Neural progenitor cell (in vitro differentiated cells): Measurements from ENCODE around the gene PYGM. TPM values are rescaled to one million over a fixed set of nuclear protein-coding genes. Genes with fewer than 3 reads are reported as not detected.

Experiments used
- DNase-seq: peaks from one replicate; pipeline ENCODE4 v3.0.0-alpha.2; 2016; ENCODE audit warnings: low spot score
- H2AFZ ChIP-seq: fragments of 200-600 bp; sonication (generic); replicated peaks from 2 replicates; pipeline ENCODE4 v1.6.1; 2016; ENCODE audit warnings: antibody characterized with exemption
- H3F3A ChIP-seq: fragments of 200-600 bp; sonication (generic); 2 replicates; pipeline ENCODE4 v1.6.1; 2016; ENCODE audit warnings: antibody characterized with exemption, low read depth
- H3K27ac ChIP-seq: fragments of 200-600 bp; sonication (generic); 2 replicates; pipeline ENCODE4 v1.5.1; 2016; ENCODE audit warnings: mild to moderate bottlenecking
- H3K27me3 ChIP-seq: fragments of 200-600 bp; sonication (generic); 2 replicates; pipeline ENCODE4 v1.6.1; 2016; ENCODE audit warnings: mild to moderate bottlenecking, moderate library complexity
- H3K36me3 ChIP-seq: fragments of 200-600 bp; sonication (generic); 2 replicates; pipeline ENCODE4 v1.5.1; 2016
- H3K4me1 ChIP-seq: fragments of 200-600 bp; sonication (generic); 2 replicates; pipeline ENCODE4 v1.6.1; 2016; ENCODE audit warnings: mixed run types
- H3K4me2 ChIP-seq: fragments of 200-600 bp; sonication (generic); 2 replicates; pipeline ENCODE4 v1.6.1; 2016
- H3K4me3 ChIP-seq: fragments of 200-600 bp; sonication (generic); 2 replicates; pipeline ENCODE4 v1.5.1; 2016
- H3K79me2 ChIP-seq: fragments of 200-600 bp; sonication (generic); 2 replicates; pipeline ENCODE4 v1.6.1; 2016; ENCODE audit warnings: low read depth
- H3K9ac ChIP-seq: fragments of 200-600 bp; sonication (generic); 2 replicates; pipeline ENCODE4 v1.6.1; 2016
- H3K9me3 ChIP-seq: fragments of 200-600 bp; sonication (generic); 2 replicates; pipeline ENCODE4 v1.5.1; 2016; ENCODE audit warnings: low read depth
- H4K20me1 ChIP-seq: fragments of 200-600 bp; sonication (generic); 2 replicates; pipeline ENCODE4 v1.6.1; 2016; ENCODE audit warnings: low read depth
- H3K27ac Mint-ChIP-seq: 3 replicates; pipeline ENCODE4 v1.8.0; 2021; ENCODE audit warnings: mixed read lengths
- H3K27me3 Mint-ChIP-seq: 2 replicates; pipeline ENCODE4 v1.8.0; 2022; ENCODE audit warnings: low read depth, mild to moderate bottlenecking, inconsistent platforms, moderate library complexity, mixed read lengths; ENCODE audit not compliant: insufficient read depth
- H3K36me3 Mint-ChIP-seq: 3 replicates; pipeline ENCODE4 v1.8.0; 2021; ENCODE audit warnings: mixed read lengths
- H3K4me1 Mint-ChIP-seq: 3 replicates; pipeline ENCODE4 v1.8.0; 2021; ENCODE audit warnings: mixed read lengths
- H3K4me3 Mint-ChIP-seq: 3 replicates; pipeline ENCODE4 v1.8.0; 2021; ENCODE audit warnings: mild to moderate bottlenecking, moderate library complexity, mixed read lengths
- H3K9me3 Mint-ChIP-seq: 3 replicates; pipeline ENCODE4 v1.8.0; 2020; ENCODE audit warnings: mixed read lengths
- CTCF ChIP-seq: fragments of 200-600 bp; sonication (generic); IDR thresholded peaks from 2 replicates; pipeline ENCODE4 v1.5.1; 2017; ENCODE audit warnings: antibody characterized with exemption, mild to moderate bottlenecking
- EZH2 ChIP-seq: fragments of 200-600 bp; sonication (generic); IDR thresholded peaks from 2 replicates; pipeline ENCODE4 v1.6.1; 2017; ENCODE audit warnings: antibody characterized with exemption, mild to moderate bottlenecking, moderate library complexity
- EZH2phosphoT487 ChIP-seq: fragments of 200-600 bp; sonication (generic); IDR thresholded peaks from 2 replicates; pipeline ENCODE4 v1.6.1; 2017; ENCODE audit warnings: antibody characterized with exemption
- total RNA-seq: library from RNA; depleted of rRNA; stranded (reverse); fragments of >200 nt; gene quantifications from 2 replicates; pipeline ENCODE4 v1.2.3, GENCODE V29; 2015; ENCODE audit warnings: low replicate concordance

PYGM gene
- total RNA-seq = 1.4 and 2.2 TPM in 2 replicates

GRCh38 chr11:64759722-64760719, at the start of gene PYGM:
PYGM (minus strand) TSS chr11:64759974; CDS start chr11:64759898, 76 bp downstream.
- H3K4me3 Mint-ChIP-seq = peak within 1 kb of the TSS; percentile 77
- no peak within 1 kb of the TSS for H3K4me3 ChIP-seq
- H3K79me2 ChIP-seq = peaks cover 6% of the 10 kb centered on the region
- H3K36me3 ChIP-seq = no peaks in the 10 kb centered on the region
- no peak for TF ChIP-seq EZH2
- DNase-seq = peak; percentile 90
- H3F3A ChIP-seq = peaks cover 57% of the 10 kb centered on the region
- peaks cover 51% of the 10 kb centered on the region for H4K20me1 ChIP-seq
- H3K9me3 ChIP-seq = no peaks in the 10 kb centered on the region
- H3K27me3 ChIP-seq = no peaks in the 10 kb centered on the region
- peaks cover 47% of the 10 kb centered on the region for H3K4me1 ChIP-seq
- H3K9ac ChIP-seq = no peak within 1 kb of the TSS
- no peak within 1 kb of the TSS for H2AFZ ChIP-seq
- peak within 1 kb of the TSS; percentile 64 for H3K4me2 ChIP-seq
- peaks cover 63% of the 10 kb centered on the region for H3K4me1 Mint-ChIP-seq
- H3K27ac Mint-ChIP-seq = peak within 1 kb of the TSS; percentile 88
- H3K36me3 Mint-ChIP-seq = peaks cover 13% of the 10 kb centered on the region
- no peaks in the 10 kb centered on the region for H3K9me3 Mint-ChIP-seq
- peaks cover 27% of the 10 kb centered on the region for H3K27me3 Mint-ChIP-seq
- no peak within 1 kb of the TSS for H3K27ac ChIP-seq

GRCh38 chr11:64805481-64805880, 45.7 kb upstream of the PYGM start:
- no peaks in the 10 kb centered on the region for H3K36me3 ChIP-seq
- H3K27ac ChIP-seq = no peak overlapping the region
- Mint-ChIP-seq H3K27me3 (peaks cover 8% of the 10 kb centered on the region), H3K9me3 (no peaks in the 10 kb centered on the region), H3K36me3 (peaks cover 15% of the 10 kb centered on the region), H3K4me3 (peak overlapping the region; percentile 42), H3K27ac (no peak overlapping the region), H3K4me1 (peaks cover 19% of the 10 kb centered on the region)
- H3K79me2 ChIP-seq = peaks cover 15% of the 10 kb centered on the region
- peaks cover 28% of the 10 kb centered on the region for H3F3A ChIP-seq
- no peak overlapping the region for H2AFZ ChIP-seq
- no peak for DNase-seq
- H3K4me3 ChIP-seq = no peak overlapping the region
- peaks cover 26% of the 10 kb centered on the region for H4K20me1 ChIP-seq
- H3K27me3 ChIP-seq = no peaks in the 10 kb centered on the region
- H3K4me1 ChIP-seq = peaks cover 4% of the 10 kb centered on the region
- H3K9me3 ChIP-seq = no peaks in the 10 kb centered on the region
- no peak overlapping the region for H3K9ac ChIP-seq
- TF ChIP-seq CTCF (no peak), EZH2 (no peak), EZH2phosphoT487 (no peak)
- no peak overlapping the region for H3K4me2 ChIP-seq

GRCh38 chr11:64804346-64805210, 44.8 kb upstream of the PYGM start:
- H3K9me3 ChIP-seq = no peaks in the 10 kb centered on the region

More at GRCh38 chr11:64804346-64805210, 44.8 kb upstream of the PYGM start:
- peaks cover 16% of the 10 kb centered on the region for H3K4me1 Mint-ChIP-seq
- H3K27me3 Mint-ChIP-seq = peaks cover 7% of the 10 kb centered on the region
- H3K4me1 ChIP-seq = peaks cover 4% of the 10 kb centered on the region
- H3K4me3 ChIP-seq = no peak overlapping the region
- no peaks in the 10 kb centered on the region for H3K36me3 ChIP-seq
- H3K36me3 Mint-ChIP-seq = peaks cover 15% of the 10 kb centered on the region
- H3K27ac Mint-ChIP-seq = no peak overlapping the region
- H3K4me3 Mint-ChIP-seq = peak overlapping the region; percentile 91
- H3F3A ChIP-seq = peaks cover 28% of the 10 kb centered on the region
- peak; percentile 41 for DNase-seq
- H2AFZ ChIP-seq = no peak overlapping the region
- no peak for TF ChIP-seq EZH2phosphoT487
- peak; percentile 20 for TF ChIP-seq CTCF
- H3K79me2 ChIP-seq = peaks cover 13% of the 10 kb centered on the region
- H3K4me2 ChIP-seq = peak overlapping the region; percentile 76
- H3K9me3 Mint-ChIP-seq = no peaks in the 10 kb centered on the region
- no peak overlapping the region for H3K9ac ChIP-seq
- no peak overlapping the region for H3K27ac ChIP-seq
- H4K20me1 ChIP-seq = peaks cover 24% of the 10 kb centered on the region
- H3K27me3 ChIP-seq = no peaks in the 10 kb centered on the region
